ENCODE data around the gene VPS26C. TPM values are rescaled to one million over a fixed set of nuclear protein-coding genes. Genes with fewer than 3 reads are reported as not detected.

The VPS26C gene
- total RNA-seq: 77.0 and 80.3 TPM in 2 replicates

DNA sequence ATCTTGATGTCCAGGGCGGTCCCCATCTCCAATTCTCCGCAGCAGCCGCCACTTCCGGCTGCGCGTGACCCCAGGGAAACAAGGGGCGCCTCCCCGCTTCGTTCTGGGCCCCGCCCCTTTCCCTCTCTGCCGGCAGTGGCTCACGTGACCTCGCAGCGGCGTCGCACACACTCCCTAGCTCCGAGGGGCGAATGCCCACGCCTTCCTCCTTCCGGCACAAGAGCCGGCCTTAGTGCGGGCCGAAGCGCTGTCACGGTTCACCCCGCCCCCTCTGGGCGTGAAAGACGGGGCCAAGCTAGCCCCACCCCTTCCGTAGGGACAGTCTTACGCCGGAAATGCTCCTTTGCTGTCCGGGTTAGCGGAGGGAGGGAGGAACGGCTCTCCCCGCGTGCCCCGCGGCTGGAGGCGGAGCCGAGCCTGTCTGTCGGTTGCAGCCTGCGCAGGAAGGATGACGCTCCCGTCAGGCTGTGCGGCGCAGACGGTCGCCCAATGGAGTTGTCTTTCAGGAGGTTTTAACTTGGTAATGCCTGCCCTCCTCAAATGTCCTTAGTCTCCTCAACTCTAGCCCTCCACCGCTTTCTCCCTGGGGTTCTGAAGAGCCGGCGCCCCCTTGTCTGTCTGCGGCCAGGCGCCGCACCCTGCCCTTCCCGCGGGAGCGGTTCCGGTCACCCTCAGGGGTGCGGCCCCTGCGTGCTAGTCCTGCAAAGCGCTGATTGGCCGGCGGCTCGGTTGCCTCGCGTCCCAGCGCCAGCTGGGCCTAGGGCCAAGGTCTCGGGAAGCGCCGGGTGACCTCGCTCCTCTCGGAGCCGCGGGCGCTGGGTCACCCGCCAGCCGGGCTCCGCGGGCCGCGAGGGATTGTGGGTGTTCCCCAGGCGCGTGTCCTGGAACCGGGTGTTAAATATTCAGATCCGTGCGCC lies at the start of gene VPS26C:
Gene VPS26C, minus strand, starts transcription at position 66 of the 917 bp plus-strand sequence. Its CDS starts 40 bp downstream, at position 26.

Other genes starting within 250 kb of the VPS26C start
- gene PIGP, start 194.3 kb downstream of the VPS26C start, total RNA-seq: 2.9 and 4.1 TPM in 2 replicates
- 211 and 433 TPM in 2 replicates for gene TTC3, start 194.1 kb downstream of the VPS26C start, total RNA-seq
- gene DYRK1A, start 99.4 kb upstream of the VPS26C start, total RNA-seq: 67.1 and 70.5 TPM in 2 replicates

All from uterine smooth muscle cell (primary cell).